D721Med (cell line): ENCODE results near the gene SLC35G4.
"Not testable (repeated sequence)": the region's sequence is repeated elsewhere in the genome, so short reads cannot be mapped to it uniquely, and the experiment has no call there.

Experiments used
- DNase-seq: peaks from one replicate; pipeline ENCODE4 v3.0.0; 2011; ENCODE audit warnings: low spot score; ENCODE audit not compliant: insufficient read length
- FAIRE-seq: peaks from 2 replicates; lab custom pipeline; 2011; peaks lifted over from hg19 to GRCh38; lab: Jason Lieb, UNC
- TF ChIP-seq, protein P1 (sequence below): IDR thresholded peaks from 2 replicates; pipeline ENCODE4 v1.5.1; 2012; ENCODE audit warnings: mild to moderate bottlenecking, control low read depth; ENCODE audit not compliant: insufficient read depth; ENCODE audit errors: missing control alignments

The SLC35G4 gene

DNA sequence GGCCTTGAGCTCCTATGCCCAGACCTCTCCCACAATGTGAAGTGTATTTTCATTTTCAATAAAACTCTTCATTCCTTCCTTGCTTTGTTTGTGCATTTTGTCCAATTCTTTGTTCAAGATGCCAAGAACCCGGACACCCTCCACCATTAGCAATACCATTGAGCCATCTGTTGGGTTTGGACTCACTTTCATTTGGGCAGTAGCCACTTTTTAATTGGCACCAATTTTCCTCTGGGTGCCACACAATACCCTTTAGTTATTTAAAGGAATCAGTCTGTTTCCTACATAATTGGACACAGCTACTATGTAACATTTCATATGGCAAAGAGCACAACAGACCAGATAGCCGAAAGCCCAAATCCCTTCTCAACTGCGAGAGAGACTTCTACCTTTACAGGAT lies 22.5 kb upstream of the SLC35G4 start:
- TF ChIP-seq, protein P1, sequence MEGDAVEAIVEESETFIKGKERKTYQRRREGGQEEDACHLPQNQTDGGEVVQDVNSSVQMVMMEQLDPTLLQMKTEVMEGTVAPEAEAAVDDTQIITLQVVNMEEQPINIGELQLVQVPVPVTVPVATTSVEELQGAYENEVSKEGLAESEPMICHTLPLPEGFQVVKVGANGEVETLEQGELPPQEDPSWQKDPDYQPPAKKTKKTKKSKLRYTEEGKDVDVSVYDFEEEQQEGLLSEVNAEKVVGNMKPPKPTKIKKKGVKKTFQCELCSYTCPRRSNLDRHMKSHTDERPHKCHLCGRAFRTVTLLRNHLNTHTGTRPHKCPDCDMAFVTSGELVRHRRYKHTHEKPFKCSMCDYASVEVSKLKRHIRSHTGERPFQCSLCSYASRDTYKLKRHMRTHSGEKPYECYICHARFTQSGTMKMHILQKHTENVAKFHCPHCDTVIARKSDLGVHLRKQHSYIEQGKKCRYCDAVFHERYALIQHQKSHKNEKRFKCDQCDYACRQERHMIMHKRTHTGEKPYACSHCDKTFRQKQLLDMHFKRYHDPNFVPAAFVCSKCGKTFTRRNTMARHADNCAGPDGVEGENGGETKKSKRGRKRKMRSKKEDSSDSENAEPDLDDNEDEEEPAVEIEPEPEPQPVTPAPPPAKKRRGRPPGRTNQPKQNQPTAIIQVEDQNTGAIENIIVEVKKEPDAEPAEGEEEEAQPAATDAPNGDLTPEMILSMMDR, result no peak
- FAIRE-seq (no peak), DNase-seq (no peak)

DNA sequence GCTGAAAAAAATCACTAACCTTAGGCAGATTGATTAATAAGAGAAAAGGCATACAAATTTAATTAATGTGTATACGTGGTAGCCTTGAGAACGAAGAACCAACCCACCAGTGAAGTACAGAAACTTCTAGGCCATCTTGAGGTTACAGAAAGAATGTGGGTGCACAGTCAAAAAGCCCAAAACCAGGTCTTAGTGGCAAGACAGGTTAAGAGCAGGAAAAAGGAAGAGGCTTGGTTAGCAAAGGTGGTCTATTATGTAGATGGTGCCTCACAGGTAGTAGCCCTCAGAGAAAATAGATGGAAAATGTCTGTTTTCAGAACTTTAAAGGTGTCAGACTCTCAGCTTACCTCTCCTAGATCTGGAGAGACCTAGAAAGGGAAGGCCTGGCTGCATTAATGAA lies 22.0 kb upstream of the SLC35G4 start:
- TF ChIP-seq, protein P1, result no peak
- FAIRE-seq (no peak), DNase-seq (no peak)

DNA sequence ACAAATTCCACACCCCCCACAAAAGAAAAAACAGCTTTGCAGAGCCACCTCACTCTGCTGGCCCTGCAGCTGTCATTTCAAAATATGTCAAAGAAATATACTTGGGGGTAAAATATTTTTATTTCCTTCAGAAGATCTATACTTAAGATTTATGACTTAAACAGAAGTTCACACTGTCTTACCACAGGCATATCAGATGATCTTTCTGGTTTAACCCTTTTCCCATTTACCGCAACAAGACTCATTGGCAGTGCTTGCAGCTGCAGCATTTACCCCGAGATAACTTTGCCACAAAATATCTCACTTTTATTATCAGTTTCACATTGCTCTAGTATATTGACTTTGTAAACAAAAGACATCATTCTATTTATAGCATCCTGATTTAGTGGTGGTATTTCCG lies 21.6 kb upstream of the SLC35G4 start:
- DNase-seq (no peak), FAIRE-seq (no peak)
- TF ChIP-seq, protein P1, result no peak

DNA sequence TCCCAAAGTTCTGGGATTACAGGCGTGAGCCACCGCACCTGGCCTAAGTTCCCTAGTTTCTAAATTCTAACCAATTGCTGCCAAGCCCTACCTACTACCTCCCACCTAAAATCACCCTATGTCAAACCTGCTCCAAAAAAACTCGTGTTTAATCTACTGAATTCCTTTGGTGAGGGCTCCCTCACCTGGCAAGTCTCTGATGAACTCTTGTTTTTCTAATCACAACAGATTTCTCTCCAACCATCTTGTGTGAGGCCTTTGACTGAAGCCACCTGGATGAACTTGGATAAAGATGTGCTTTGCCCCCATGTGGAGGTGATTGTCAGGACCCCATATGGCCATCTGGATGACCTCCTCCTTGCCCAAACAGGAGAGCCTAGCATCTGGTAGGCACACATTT lies 17.4 kb upstream of the SLC35G4 start:
- DNase-seq, result no peak
- TF ChIP-seq, protein P1, result no peak
- no peak for FAIRE-seq

DNA sequence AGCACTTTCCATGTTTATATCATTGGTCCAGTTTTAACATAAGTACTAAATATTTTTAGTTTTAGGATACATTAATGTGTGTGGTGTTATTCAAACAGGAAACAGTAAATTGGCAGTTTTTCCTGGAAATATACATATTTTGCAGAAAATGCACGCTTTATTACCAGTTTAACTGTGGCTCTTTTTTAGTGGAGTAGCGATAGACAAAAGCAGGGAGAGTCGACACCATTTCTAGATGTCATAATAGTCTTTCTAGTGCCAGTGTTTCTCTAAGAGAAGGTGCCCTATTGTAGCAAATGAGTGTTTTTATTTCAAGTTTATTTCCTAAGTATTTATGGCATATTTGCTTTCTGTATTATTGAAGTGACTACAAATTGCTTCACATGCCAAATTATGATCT lies 9.1 kb upstream of the SLC35G4 start:
- FAIRE-seq (no peak), DNase-seq (no peak)
- TF ChIP-seq, protein P1, result no peak

DNA sequence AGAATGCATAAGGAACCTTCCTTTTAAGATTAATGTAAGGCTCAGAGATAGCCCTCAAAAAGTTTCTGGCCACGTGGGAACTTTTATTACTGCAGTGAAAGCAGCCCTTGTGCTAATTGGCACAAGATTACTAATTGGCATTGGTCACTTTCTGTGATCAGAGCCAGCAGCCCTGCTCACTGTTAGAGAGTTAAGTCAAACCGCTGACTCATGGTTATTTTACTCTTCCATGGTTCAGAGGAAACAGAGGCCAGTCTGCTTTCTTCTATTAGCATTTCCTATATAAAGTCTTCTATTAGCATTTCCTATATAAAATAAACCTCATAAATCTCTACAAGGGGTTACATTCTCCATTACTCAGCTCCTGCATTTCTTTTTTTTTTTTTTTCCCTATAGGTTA lies 1.5 kb upstream of the SLC35G4 start:
- no peak for FAIRE-seq
- no peak for DNase-seq
- TF ChIP-seq, protein P1, result no peak

DNA sequence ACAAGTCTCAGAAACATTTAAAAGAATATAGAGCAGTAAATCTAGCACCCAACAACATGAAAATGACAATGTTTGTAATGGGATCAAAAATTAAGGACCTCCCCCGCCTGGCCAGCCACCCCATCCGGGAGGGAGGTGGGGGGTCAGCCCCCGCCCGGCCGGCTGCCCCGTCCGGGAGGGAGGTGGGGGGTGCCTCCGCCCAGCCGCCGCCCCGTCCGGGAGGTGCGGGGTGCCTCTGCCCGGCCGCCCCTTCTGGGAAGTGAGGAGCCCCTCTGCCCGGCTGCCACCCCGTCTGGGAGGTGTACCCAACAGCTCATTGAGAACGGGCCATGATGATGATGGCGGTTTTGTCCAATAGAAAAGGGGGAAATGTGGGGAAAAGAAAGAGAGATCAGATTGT lies 778 bp upstream of the SLC35G4 start:
- DNase-seq, FAIRE-seq: not testable (repeated sequence)

DNA sequence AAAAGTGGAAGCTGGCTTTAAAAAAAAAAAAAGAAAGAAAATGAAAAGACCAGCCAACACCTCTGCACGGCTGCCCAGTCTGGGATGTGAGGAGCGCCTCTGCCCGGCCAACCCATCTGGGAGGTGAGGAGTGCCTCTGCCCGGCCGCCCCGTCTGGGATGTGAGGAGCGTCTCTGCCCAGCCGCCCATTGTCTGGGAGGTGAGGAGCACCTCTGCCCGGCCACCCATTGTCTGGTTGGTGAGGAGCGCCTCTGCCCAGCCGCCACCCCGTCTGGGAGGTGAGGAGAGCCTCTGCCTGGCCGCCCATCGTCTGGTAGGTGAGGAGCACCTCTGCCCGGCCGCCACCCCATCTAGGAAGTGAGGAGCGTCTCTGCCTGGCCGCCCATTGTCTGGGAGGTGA lies 3.7 kb downstream of the SLC35G4 start:
- DNase-seq, FAIRE-seq: not testable (repeated sequence)

DNA sequence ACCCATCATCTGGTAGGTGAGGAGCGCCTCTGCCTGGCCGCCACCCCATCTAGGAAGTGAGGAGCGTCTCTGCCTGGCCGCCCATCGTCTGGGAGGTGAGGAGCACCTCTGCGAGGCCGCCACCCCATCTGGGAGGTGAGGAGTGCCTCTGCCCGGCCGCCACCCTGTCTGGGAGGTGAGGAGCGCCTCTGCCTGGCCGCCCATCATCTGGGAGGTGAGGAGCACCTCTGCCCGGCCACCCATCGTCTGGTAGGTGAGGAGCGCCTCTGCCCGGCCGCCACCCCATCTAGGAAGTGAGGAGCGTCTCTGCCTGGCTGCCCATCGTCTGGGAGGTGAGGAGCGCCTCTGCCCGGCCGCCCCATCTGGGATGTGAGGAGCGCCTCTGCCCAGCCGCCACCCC lies 4.2 kb downstream of the SLC35G4 start:
- not testable (repeated sequence) for DNase-seq, FAIRE-seq

DNA sequence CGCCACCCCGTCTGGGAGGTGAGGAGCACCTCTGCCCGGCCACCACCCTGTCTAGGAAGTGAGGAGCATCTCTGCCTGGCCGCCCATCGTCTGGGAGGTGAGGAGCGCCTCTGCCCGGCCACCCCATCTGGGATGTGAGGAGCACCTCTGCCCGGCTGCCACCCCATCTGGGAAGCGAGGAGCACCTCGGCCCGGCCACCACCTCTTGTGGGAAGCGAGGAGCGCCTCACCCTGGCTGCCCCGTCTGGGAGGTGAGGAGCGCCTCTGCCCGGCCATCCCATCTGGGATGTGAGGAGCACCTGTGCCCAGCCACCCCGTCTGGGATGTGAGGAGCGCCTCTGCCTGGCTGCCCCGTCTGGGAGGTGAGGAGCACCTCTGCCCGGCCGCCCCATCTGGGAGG lies 4.6 kb downstream of the SLC35G4 start:
- DNase-seq, FAIRE-seq: not testable (repeated sequence)

DNA sequence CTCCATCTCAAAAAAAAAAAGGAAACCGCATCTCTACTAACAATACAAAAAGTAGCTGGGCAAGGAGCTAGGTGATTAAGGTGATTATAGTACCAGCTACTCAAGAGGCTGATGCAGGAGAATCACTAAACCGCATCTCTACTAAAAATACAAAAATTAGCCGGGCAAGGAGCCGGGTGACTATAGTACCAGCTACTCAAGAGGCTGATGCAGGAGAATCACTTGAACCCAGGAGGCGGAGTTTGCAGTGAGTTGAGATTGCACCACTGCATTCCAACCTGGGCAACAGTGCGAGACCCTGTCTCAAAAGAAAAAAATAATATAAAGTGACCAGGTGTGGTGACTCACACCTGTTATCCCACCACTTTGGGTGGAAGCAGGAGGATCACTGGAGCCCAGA lies 5.6 kb downstream of the SLC35G4 start:
- DNase-seq, FAIRE-seq: not testable (repeated sequence)

DNA sequence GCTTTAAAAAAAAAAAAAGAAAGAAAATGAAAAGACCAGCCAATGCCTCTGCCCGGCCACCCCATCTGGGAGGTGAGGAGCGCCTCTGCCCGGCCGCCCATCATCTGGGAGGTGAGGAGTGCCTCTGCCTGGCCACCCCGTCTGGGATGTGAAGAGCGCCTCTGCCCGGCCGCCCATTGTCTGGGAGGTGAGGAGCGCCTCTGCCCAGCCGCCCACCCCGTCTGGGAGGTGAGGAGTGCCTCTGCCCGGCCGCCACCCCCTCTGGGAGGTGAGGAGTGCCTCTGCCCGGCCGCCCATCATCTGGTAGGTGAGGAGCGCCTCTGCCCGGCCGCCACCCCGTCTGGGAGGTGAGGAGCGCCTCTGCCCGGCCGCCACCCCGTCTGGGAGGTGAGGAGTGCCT lies 37.9 kb downstream of the SLC35G4 start:
- DNase-seq, FAIRE-seq: not testable (repeated sequence)

DNA sequence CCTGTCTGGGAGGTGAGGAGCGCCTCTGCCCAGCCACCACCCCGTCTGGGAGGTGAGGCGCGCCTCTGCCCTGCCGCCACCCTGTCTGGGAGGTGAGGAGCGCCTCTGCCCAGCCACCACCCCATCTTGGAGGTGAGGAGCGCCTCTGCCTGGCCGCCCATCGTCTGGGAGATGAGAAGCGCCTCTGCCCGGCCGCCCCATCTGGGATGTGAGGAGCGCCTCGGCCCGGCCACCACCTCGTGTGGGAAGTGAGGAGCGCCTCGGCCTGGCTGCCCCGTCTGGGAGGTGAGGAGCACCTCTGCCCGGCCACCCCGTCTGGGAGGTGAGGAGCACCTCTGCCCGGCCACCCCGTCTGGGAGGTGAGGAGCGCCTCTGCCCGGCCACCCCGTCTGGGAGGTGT lies 38.4 kb downstream of the SLC35G4 start:
- not testable (repeated sequence) for DNase-seq, FAIRE-seq
